Psoas muscle (tissue), 8 donors: ENCODE measurements around the gene LTBP1. TPM values are rescaled to one million over a fixed set of nuclear protein-coding genes. Genes with fewer than 3 reads are reported as not detected.
A peak's percentile ranks its signal among the peaks of the same experiment; 100 is the strongest.

Source experiments
- ATAC-seq, 4 donors: fragments of 200-7000 bp; cut with Tn5 transposase; one replicate each; pipeline ENCODE4 v1.9.1; 2020; ENCODE audit warnings: moderate library complexity in 3 of 4, mild to moderate bottlenecking in 2 of 4
- DNase-seq, 2 donors: peaks; one replicate each; pipeline ENCODE4 v3.0.0-alpha.2; 2020
- H3K27ac ChIP-seq: fragments of 200-600 bp; one replicate; pipeline ENCODE4 v1.8.0; 2022
- H3K27me3 ChIP-seq, 3 donors: fragments of 200-600 bp in 1 of 3; one replicate each; pipeline versions ENCODE4 v1.6.1 to v1.8.0; 2013 to 2022; ENCODE audit warnings: low read length in 2 of 3, mild to moderate bottlenecking in 2 of 3, moderate library complexity in 1 of 3; ENCODE audit not compliant: insufficient read depth in 3 of 3
- H3K36me3 ChIP-seq, 2 donors: fragments of 200-600 bp in 1 of 2; one replicate each; pipeline versions ENCODE4 v1.6.1 to v1.8.0; 2013 to 2022; ENCODE audit warnings: low read depth in 1 of 2, mild to moderate bottlenecking in 1 of 2, moderate library complexity in 1 of 2; ENCODE audit not compliant: insufficient read depth in 1 of 2
- H3K4me1 ChIP-seq: fragments of 200-600 bp; one replicate; pipeline ENCODE4 v1.8.0; 2022
- H3K4me3 ChIP-seq: fragments of 200-600 bp; one replicate; pipeline ENCODE4 v1.8.0; 2022; ENCODE audit warnings: mild to moderate bottlenecking
- H3K9me3 ChIP-seq: fragments of 200-600 bp; one replicate; pipeline ENCODE4 v1.8.0; 2022
- CTCF ChIP-seq: fragments of 200-600 bp; IDR thresholded peaks from one replicate; pipeline ENCODE4 v1.8.0; 2022; ENCODE audit warnings: antibody characterized with exemption
- WGBS, 3 donors: extraction: QIAGEN DNeasy Blood & Tissue Kit; methylation state at CpG; one replicate each; pipeline versions ENCODE4 v1.1.6 to v1.1.7; 2013; 5-methylcytosine and 5-hydroxymethylcytosine counted together
- intact Hi-C, 2 donors: fragments of 100-400 bp; cut with DNase I; formaldehyde crosslinking; loops; one replicate each; pipeline versions ENCODE4 v1.11.0 to v1.14.2; 2022
- polyA plus RNA-seq, 3 donors: library from polyadenylated mRNA; stranded (reverse); fragments of 200-250 nt; gene quantifications; one replicate each; pipeline ENCODE4 v1.2.3, GENCODE V29; 2013
- total RNA-seq, 4 donors: library from RNA; stranded (reverse); fragmentation: NEBNext Ultra II Directional in 2 of 4; extraction: Animal tissue kit (Norgen Biotek cat#: 25700) in 2 of 4; gene quantifications; one replicate each; pipeline versions ENCODE4 v1.2.1 to v1.2.4, GENCODE V29; 2021 to 2023
- donor health status: healthy with polysubstance abuse.
- donor health status: DM: no; HTN: no; CAD: no; lungs with moderate emphysema.
- donor health status: Bipolar disorder and iron deficiency.
- donor health status: healthy.
- donor health status: DM: yes; HTN: yes; CAD: no.
- donor health status: DM: no; HTN: no; CAD: no.
- donor health status: DM: no; HTN: no; CAD: no.
- donor health status: DM: yes; HTN: yes; CAD: no.

The LTBP1 gene
- total and polyA plus RNA-seq, 7 donors = 5.9 to 26.8 (median 9.5) TPM

DNA sequence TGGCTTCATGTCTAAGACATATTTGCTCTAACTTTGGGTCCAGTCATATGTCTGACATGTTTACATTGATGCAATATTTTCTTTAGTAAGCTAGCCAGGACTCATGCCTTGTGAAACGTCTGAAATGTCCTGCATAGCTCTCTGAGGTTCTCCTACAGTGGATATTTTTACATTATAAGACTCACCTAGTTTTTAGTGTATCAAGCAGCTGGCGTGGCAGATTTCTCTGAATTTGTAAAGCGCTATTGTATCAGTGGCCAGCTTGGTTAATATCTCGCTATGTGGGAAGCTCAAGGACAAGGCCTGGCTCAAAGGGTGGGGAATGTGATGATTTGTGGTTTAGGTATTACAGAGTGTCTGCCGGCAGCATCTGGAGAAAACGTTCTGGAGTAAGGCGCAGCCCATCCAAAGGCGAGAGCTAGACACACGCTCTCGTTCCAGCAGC lies 164.3 kb downstream of the LTBP1 start:
- H3K9me3 ChIP-seq = no peaks in the 10 kb centered on the region
- H3K27ac ChIP-seq = no peak overlapping the region
- intact Hi-C loops = no loop called here
- TF ChIP-seq CTCF = no peak
- DNase-seq (no peak), ATAC-seq (no peak)
- no peaks in the 10 kb centered on the region for H3K36me3 ChIP-seq
- H3K4me3 ChIP-seq = no peak overlapping the region
- H3K4me1 ChIP-seq = no peaks in the 10 kb centered on the region
- 68 to 82% (median 79%) methylated on average over 10 of the region's 10 CpGs for WGBS, 3 donors
- H3K27me3 ChIP-seq = no peaks in the 10 kb centered on the region

GRCh38 chr2:33115196-33115595 lies 168.4 kb downstream of the LTBP1 start:
- Histone ChIP-seq H3K27me3 (no peaks in the 10 kb centered on the region), H3K4me3 (no peak overlapping the region), H3K27ac (no peak overlapping the region), H3K9me3 (no peaks in the 10 kb centered on the region), H3K36me3 (no peaks in the 10 kb centered on the region), H3K4me1 (no peaks in the 10 kb centered on the region)
- intact Hi-C loops = loop anchor here in 1 of 2 donors (5.0 kb wide), 1 partner anchor 33 kb away; no protein-coding TSS in a partner anchor
- ATAC-seq = no peak
- TF ChIP-seq CTCF = no peak
- no peak for DNase-seq
- WGBS, 3 donors = 97 to 99% (median 97%) methylated on average over 2 of the region's 2 CpGs

DNA sequence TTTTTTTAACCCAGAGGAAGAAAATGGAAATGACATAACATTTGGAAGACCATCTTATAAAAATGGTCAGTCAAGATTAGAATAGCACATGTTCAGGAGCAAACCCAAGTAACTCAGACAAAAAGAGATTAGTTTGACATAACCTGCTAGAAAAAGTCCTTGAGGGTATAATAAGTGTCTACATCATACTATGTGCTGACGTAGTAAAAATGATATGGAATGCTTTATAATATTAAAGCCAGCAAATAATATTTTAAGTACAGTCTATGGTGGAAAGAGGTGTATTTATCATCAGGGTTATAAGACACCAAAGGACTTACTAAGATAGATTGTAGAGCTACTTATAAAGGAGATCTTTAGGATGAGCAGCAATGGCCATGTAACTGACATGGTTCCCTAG lies 169.0 kb downstream of the LTBP1 start:
- ATAC-seq (no peak), DNase-seq (no peak)
- H3K27me3 ChIP-seq = no peaks in the 10 kb centered on the region
- no peaks in the 10 kb centered on the region for H3K4me1 ChIP-seq
- H3K36me3 ChIP-seq = no peaks in the 10 kb centered on the region
- H3K4me3 ChIP-seq = no peak overlapping the region
- intact Hi-C loops = loop anchor here in 1 of 2 donors (5.0 kb wide), 1 partner anchor 33 kb away; no protein-coding TSS in a partner anchor
- H3K9me3 ChIP-seq = no peaks in the 10 kb centered on the region
- WGBS, 3 donors = 78 to 92% (median 86%) methylated on average over 1 of the region's 1 CpG
- no peak for TF ChIP-seq CTCF
- H3K27ac ChIP-seq = no peak overlapping the region

- WGBS, 3 donors = 74 to 79% (median 78%) methylated on average over 4 of the region's 4 CpGs
- intact Hi-C loops = loop anchor here in 1 of 2 donors (5.0 kb wide), 1 partner anchor 34 kb away; no protein-coding TSS in a partner anchor
- Histone ChIP-seq H3K4me3 (no peak overlapping the region), H3K27ac (no peak overlapping the region), H3K9me3 (no peaks in the 10 kb centered on the region), H3K27me3 (no peaks in the 10 kb centered on the region), H3K36me3 (no peaks in the 10 kb centered on the region), H3K4me1 (no peaks in the 10 kb centered on the region)
- ATAC-seq (peak in 3 of 4 donors; percentile 42 to 53 (median 50)), DNase-seq (no peak)
- TF ChIP-seq CTCF = no peak
Observed at GRCh38 chr2:33116799-33117198, 170.0 kb downstream of the LTBP1 start.

- TF ChIP-seq CTCF = no peak
- Histone ChIP-seq H3K36me3 (no peaks in the 10 kb centered on the region), H3K4me1 (no peaks in the 10 kb centered on the region), H3K4me3 (no peak overlapping the region), H3K27me3 (no peaks in the 10 kb centered on the region), H3K27ac (no peak overlapping the region), H3K9me3 (no peaks in the 10 kb centered on the region)
- ATAC-seq (no peak), DNase-seq (no peak)
- WGBS, 3 donors = 89 to 93% (median 90%) methylated on average over 6 of the region's 6 CpGs
- intact Hi-C loops = loop anchor here in 1 of 2 donors (5.0 kb wide), 1 partner anchor 36 kb away; no protein-coding TSS in a partner anchor
Observed at GRCh38 chr2:33118651-33119050, 171.9 kb downstream of the LTBP1 start.
